OCI-LY3 (cell line): ENCODE measurements around the gene CD24.

Experiments
- H2AFZ ChIP-seq: fragments of 200-600, 300-600 bp; shearing (Covaris generic); 2 replicates; pipeline ENCODE4 v1.6.0; 2014; ENCODE audit warnings: antibody characterized with exemption, low read depth, low read length
- H3K27ac ChIP-seq: fragments of 200-600, 300-600 bp; sonication (generic); 2 replicates; pipeline ENCODE4 v1.5.1; 2014; ENCODE audit warnings: mild to moderate bottlenecking, low read length, moderate library complexity, mixed read lengths
- H3K27me3 ChIP-seq: fragments of 200-600, 300-600 bp; sonication (generic); 2 replicates; pipeline ENCODE4 v1.6.1; 2014; ENCODE audit warnings: low read depth, low read length, mixed read lengths
- H3K36me3 ChIP-seq: fragments of 200-600, 300-600 bp; sonication (generic); replicated peaks from 2 replicates; pipeline ENCODE3; 2014; ENCODE audit warnings: low read depth, low read length, mixed read lengths
- H3K4me1 ChIP-seq: fragments of 300-600, 200-600 bp; sonication (generic); 2 replicates; pipeline ENCODE4 v1.6.1; 2014; ENCODE audit warnings: low read length, mixed read lengths
- H3K4me2 ChIP-seq: fragments of 200-600, 300-600 bp; sonication (generic); 2 replicates; pipeline ENCODE4 v1.6.1; 2014; ENCODE audit warnings: low read length, mixed read lengths
- H3K4me3 ChIP-seq: fragments of 300-600, 200-600 bp; sonication (generic); 2 replicates; pipeline ENCODE4 v1.5.1; 2014; ENCODE audit warnings: antibody characterized with exemption, mild to moderate bottlenecking, low read length, moderate library complexity
- H3K79me2 ChIP-seq: fragments of 300-600, 200-600 bp; shearing (Covaris generic); 2 replicates; pipeline ENCODE4 v1.6.1; 2014; ENCODE audit warnings: mild to moderate bottlenecking, low read length, mixed read lengths
- H3K9ac ChIP-seq: fragments of 300-600, 200-600 bp; shearing (Covaris generic); 2 replicates; pipeline ENCODE4 v1.6.0; 2014; ENCODE audit warnings: mild to moderate bottlenecking, low read length, moderate library complexity
- H3K9me3 ChIP-seq: fragments of 200-600, 300-600 bp; shearing (Covaris generic); 2 replicates; pipeline ENCODE4 v1.6.1; 2014; ENCODE audit warnings: low read length, mixed read lengths; ENCODE audit not compliant: insufficient read depth
- H4K20me1 ChIP-seq: fragments of 200-600, 300-600 bp; sonication (generic); 2 replicates; pipeline ENCODE4 v1.6.1; 2016; ENCODE audit warnings: low read length, mixed read lengths; ENCODE audit not compliant: insufficient read depth
- CTCF ChIP-seq: fragments of 200-600, 300-600 bp; sonication (generic); IDR thresholded peaks from 2 replicates; pipeline ENCODE4 v1.5.1; 2014; ENCODE audit warnings: antibody characterized with exemption, low read length, low read depth
- EZH2phosphoT487 ChIP-seq: fragments of 200-600 bp; shearing (Covaris generic); IDR thresholded peaks from 2 replicates; pipeline ENCODE4 v1.6.1; 2018; ENCODE audit warnings: antibody characterized with exemption, mixed run types, low read depth

CD24 gene

GRCh38 chr6:106977246-106977645 is 2.7 kb upstream of the CD24 start:
- peaks cover 10% of the 10 kb centered on the region; the same call in 1 of the 2 replicates for H4K20me1 ChIP-seq
- H3K9me3 ChIP-seq: no peaks in the 10 kb centered on the region
- H3K27ac ChIP-seq: no peak overlapping the region
- H3K27me3 ChIP-seq: no peaks in the 10 kb centered on the region; the same call in 1 of the 2 replicates
- no peak overlapping the region for H3K4me3 ChIP-seq
- peaks cover 16% of the 10 kb centered on the region for H3K4me1 ChIP-seq
- H2AFZ ChIP-seq: no peak overlapping the region
- no peak overlapping the region for H3K9ac ChIP-seq
- H3K4me2 ChIP-seq: no peak overlapping the region
- no peak for TF ChIP-seq EZH2phosphoT487
- no peak for TF ChIP-seq CTCF
- H3K36me3 ChIP-seq: no peaks in the 10 kb centered on the region
- peaks cover 21% of the 10 kb centered on the region for H3K79me2 ChIP-seq

GRCh38 chr6:106976270-106976669 is 1.7 kb upstream of the CD24 start:
- Histone ChIP-seq H3K4me3 (peak overlapping the region; percentile 98), H3K4me1 (peaks cover 16% of the 10 kb centered on the region), H4K20me1 (peaks cover 10% of the 10 kb centered on the region; the same call in 1 of the 2 replicates), H3K4me2 (peak overlapping the region; percentile 93), H2AFZ (no peak overlapping the region), H3K36me3 (no peaks in the 10 kb centered on the region), H3K9ac (peak overlapping the region; percentile 79), H3K9me3 (no peaks in the 10 kb centered on the region), H3K79me2 (peaks cover 21% of the 10 kb centered on the region), H3K27me3 (no peaks in the 10 kb centered on the region; the same call in 1 of the 2 replicates), H3K27ac (no peak overlapping the region)
- TF ChIP-seq CTCF: no peak
- TF ChIP-seq EZH2phosphoT487: no peak

- Histone ChIP-seq H3K9me3 (no peaks in the 10 kb centered on the region), H3K9ac (peak overlapping the region; percentile 79), H3K4me2 (peak overlapping the region; percentile 93), H3K36me3 (no peaks in the 10 kb centered on the region), H3K79me2 (peaks cover 21% of the 10 kb centered on the region), H3K27ac (no peak overlapping the region), H3K4me3 (peak overlapping the region; percentile 98), H4K20me1 (peaks cover 10% of the 10 kb centered on the region; the same call in 1 of the 2 replicates), H3K27me3 (no peaks in the 10 kb centered on the region; the same call in 1 of the 2 replicates), H2AFZ (peak overlapping the region; percentile 56; the same call in 1 of the 2 replicates), H3K4me1 (peaks cover 16% of the 10 kb centered on the region)
- TF ChIP-seq CTCF (no peak), EZH2phosphoT487 (no peak)
Measured at GRCh38 chr6:106975738-106976064, 1.2 kb upstream of the CD24 start.

GRCh38 chr6:106974999-106975737 is 639 bp upstream of the CD24 start:
- Histone ChIP-seq H3K4me3 (peak overlapping the region; percentile 98), H3K79me2 (peaks cover 21% of the 10 kb centered on the region), H3K27ac (peak overlapping the region; percentile 44), H3K4me2 (peak overlapping the region; percentile 93), H4K20me1 (peaks cover 10% of the 10 kb centered on the region; the same call in 1 of the 2 replicates), H3K27me3 (no peaks in the 10 kb centered on the region; the same call in 1 of the 2 replicates), H3K4me1 (peaks cover 16% of the 10 kb centered on the region), H2AFZ (peak overlapping the region; percentile 60; the same call in 1 of the 2 replicates), H3K9me3 (no peaks in the 10 kb centered on the region), H3K9ac (peak overlapping the region; percentile 79), H3K36me3 (no peaks in the 10 kb centered on the region)
- peak; percentile 15 for TF ChIP-seq CTCF
- TF ChIP-seq EZH2phosphoT487: no peak
